ENCODE measurements around the gene HIVEP1. TPM values are rescaled to one million over a fixed set of nuclear protein-coding genes. Genes with fewer than 3 reads are reported as not detected.

The HIVEP1 gene
- total and polyA plus RNA-seq, 2 of the 13 experiments (the other 11 are each of a cell fraction or from before 2014, with no cell fraction given), result 7.4 to 9.9 TPM

GRCh38 chr6:12012558-12013306 is 620 bp downstream of the HIVEP1 start (continued):
- TF ChIP-seq ZNF280B (CRISPR knock-in tag; IDR thresholded peaks at IDR 0.05; ENCODE audit: borderline replicate concordance), result 0 out of 2 replicates have a peak, but pooled peaks have one; percentile 26
- TF ChIP-seq ZNF414 (CRISPR knock-in tag; IDR thresholded peaks at IDR 0.05), result no peak
- TF ChIP-seq ZNF691 (CRISPR knock-in tag; IDR thresholded peaks at IDR 0.05; ENCODE audit: borderline replicate concordance, low read depth), result no peak
- 0 out of 2 replicates have a peak, but pooled peaks have one; percentile 26 for TF ChIP-seq ZNF543 (CRISPR knock-in tag; IDR thresholded peaks at IDR 0.05)
- TF ChIP-seq SATB2 (CRISPR knock-in tag; IDR thresholded peaks at IDR 0.05), result no peak
- no peak; the same call in 1 of the 2 replicates for TF ChIP-seq ARID2 (CRISPR knock-in tag; IDR thresholded peaks at IDR 0.05; ENCODE audit: borderline replicate concordance)
- no peak for TF ChIP-seq ZMYM4 (CRISPR knock-in tag; IDR thresholded peaks at IDR 0.05)
- no peak for TF ChIP-seq ZNF331 (CRISPR knock-in tag; IDR thresholded peaks at IDR 0.05)
- no peak for TF ChIP-seq REST (IDR thresholded peaks at IDR 0.05; ENCODE audit: borderline replicate concordance in 1 of 2, low read depth in 1 of 2, low read length in 2 of 2)
- TF ChIP-seq JUND (CRISPR knock-in tag; IDR thresholded peaks at IDR 0.05), result no peak
- TF ChIP-seq PATZ1 (CRISPR knock-in tag; IDR thresholded peaks at IDR 0.05), result peak; percentile 73
- TF ChIP-seq ZNF784 (CRISPR knock-in tag; IDR thresholded peaks at IDR 0.05; ENCODE audit: borderline replicate concordance), result no peak
- TF ChIP-seq ETV6 (CRISPR knock-in tag; conservative IDR thresholded peaks at IDR 0.05), result no peak
- 0 out of 2 replicates have a peak, but pooled peaks have one; percentile 57 for TF ChIP-seq SNAPC2 (CRISPR knock-in tag; IDR thresholded peaks at IDR 0.05)
- no peak for TF ChIP-seq PREB (CRISPR knock-in tag; IDR thresholded peaks at IDR 0.05)
- TF ChIP-seq PHF8 (CRISPR knock-in tag; IDR thresholded peaks at IDR 0.05), result peak; percentile 21; the same call in 1 of the 2 replicates
- TF ChIP-seq BRCA1 (CRISPR knock-in tag; IDR thresholded peaks at IDR 0.05), result no peak
- no peak for TF ChIP-seq ISL2 (CRISPR knock-in tag; IDR thresholded peaks at IDR 0.05)

Measured in HepG2 (cell line).